ENCODE data around the gene NT5C1A. TPM values are rescaled to one million over a fixed set of nuclear protein-coding genes. Genes with fewer than 3 reads are reported as not detected.

NT5C1A gene
- total and polyA plus RNA-seq, 4 donors, result not detected

DNA sequence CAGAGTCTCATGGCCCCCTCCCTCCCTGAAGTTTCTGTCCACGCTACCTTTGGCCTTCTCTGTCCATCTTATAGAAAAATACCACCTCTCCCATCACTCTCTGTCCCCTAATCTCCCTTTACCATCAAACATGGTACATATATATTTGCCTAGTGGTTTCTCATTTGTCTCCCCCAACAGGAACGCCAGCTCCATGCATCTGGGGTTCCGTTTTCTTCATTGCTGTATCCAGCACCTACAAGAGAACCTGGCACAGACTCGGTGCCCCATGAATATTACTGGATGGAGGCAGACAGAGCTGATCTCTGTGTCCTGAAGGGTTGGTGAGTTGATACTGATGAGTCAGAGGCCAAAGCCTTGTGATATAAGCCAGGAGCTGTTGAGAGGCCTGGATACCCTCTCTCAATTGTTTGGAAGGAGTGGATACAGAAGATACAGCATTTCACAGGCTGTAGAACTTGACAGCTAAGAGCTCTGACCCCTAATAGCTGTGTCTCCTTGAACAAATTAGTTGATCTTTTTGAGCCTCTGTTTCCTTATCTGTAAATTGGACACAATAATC, 54.3 kb downstream of the NT5C1A start:
- ATAC-seq (ENCODE audit: insufficient read depth, low FRiP score) (no peak), DNase-seq (no peak)
- H3K27ac ChIP-seq (ENCODE audit: low read depth in 1 of 2, low read length in 1 of 2), result no peak overlapping the region
- TF ChIP-seq CTCF (IDR thresholded peaks at IDR 0.05; ENCODE audit: control extremely low read depth, extremely low read depth), result no peak
- peaks cover 0 to 2% (median 0%) of the 10 kb centered on the region in 4 donors for H3K9me3 ChIP-seq (ENCODE audit: control insufficient read depth in 4 of 4, insufficient read depth in 3 of 4, low read length in 3 of 4)
- 91 to 93% methylated on average over 4 of the region's 4 CpGs for WGBS, 2 donors
- H3K27me3 ChIP-seq (ENCODE audit: control insufficient read depth in 3 of 3, insufficient read depth in 3 of 3, low read length in 2 of 3), result no peaks in the 10 kb centered on the region
- H3K4me3 ChIP-seq, result no peak overlapping the region
- H3K4me1 ChIP-seq (ENCODE audit: control insufficient read depth in 5 of 5, insufficient read depth in 5 of 5, low read length in 5 of 5), result no peaks in the 10 kb centered on the region
- no peak overlapping the region for H3K9ac ChIP-seq (ENCODE audit: insufficient read depth in 1 of 2, low read length in 2 of 2)
- H3K36me3 ChIP-seq (ENCODE audit: control insufficient read depth in 4 of 4, insufficient read depth in 4 of 4, low read length in 4 of 4), result no peaks in the 10 kb centered on the region

DNA sequence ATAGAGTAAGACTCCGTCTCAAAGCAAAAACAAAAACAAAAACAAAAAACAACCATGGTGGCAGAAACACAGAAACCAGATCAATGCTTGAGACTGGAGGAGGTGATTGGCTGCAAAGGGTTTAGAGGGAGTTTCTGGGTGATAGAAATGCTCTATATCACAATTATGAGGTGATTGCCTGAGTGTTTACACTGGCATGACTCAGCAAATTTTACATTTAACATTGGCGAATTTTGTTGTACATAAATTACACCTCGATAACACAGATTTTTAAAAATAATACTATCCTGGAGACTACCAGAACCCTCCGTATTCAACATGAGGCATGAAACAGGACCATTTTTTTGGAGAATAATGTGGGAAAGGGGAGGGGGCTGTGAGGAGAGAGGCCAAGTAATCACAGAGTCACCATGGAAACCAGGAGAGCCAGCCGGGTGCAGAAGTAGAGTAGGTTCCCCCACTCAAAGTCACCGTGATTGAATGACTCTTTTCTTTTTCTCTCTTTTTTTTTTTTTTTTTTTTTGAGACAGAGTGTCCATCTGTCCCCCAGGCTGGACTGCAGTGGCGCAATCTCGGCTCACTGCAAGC, 56.7 kb downstream of the NT5C1A start:
- Histone ChIP-seq H3K4me3 (no peak overlapping the region), H3K9me3 (ENCODE audit: control insufficient read depth in 4 of 4, insufficient read depth in 3 of 4, low read length in 3 of 4) (peaks cover 0 to 2% (median 0%) of the 10 kb centered on the region in 4 donors), H3K27ac (ENCODE audit: low read depth in 1 of 2, low read length in 1 of 2) (no peak overlapping the region), H3K27me3 (ENCODE audit: control insufficient read depth in 3 of 3, insufficient read depth in 3 of 3, low read length in 2 of 3) (no peaks in the 10 kb centered on the region), H3K4me1 (ENCODE audit: control insufficient read depth in 5 of 5, insufficient read depth in 5 of 5, low read length in 5 of 5) (no peaks in the 10 kb centered on the region), H3K9ac (ENCODE audit: insufficient read depth in 1 of 2, low read length in 2 of 2) (no peak overlapping the region), H3K36me3 (ENCODE audit: control insufficient read depth in 4 of 4, insufficient read depth in 4 of 4, low read length in 4 of 4) (no peaks in the 10 kb centered on the region)
- ATAC-seq (ENCODE audit: insufficient read depth, low FRiP score) (no peak), DNase-seq (peak; percentile 31 to 47 (median 31))
- TF ChIP-seq CTCF (IDR thresholded peaks at IDR 0.05; ENCODE audit: control extremely low read depth, extremely low read depth), result no peak
- 64 to 70% methylated on average over 8 of the region's 8 CpGs for WGBS, 2 donors

GRCh38 chr1:39614488-39614887, 57.4 kb downstream of the NT5C1A start:
- WGBS, 2 donors, result 95 to 96% methylated on average over 6 of the region's 6 CpGs
- H3K27ac ChIP-seq (ENCODE audit: low read depth in 1 of 2, low read length in 1 of 2), result no peak overlapping the region
- H3K9ac ChIP-seq (ENCODE audit: insufficient read depth in 1 of 2, low read length in 2 of 2), result no peak overlapping the region
- no peak overlapping the region for H3K4me3 ChIP-seq
- H3K27me3 ChIP-seq (ENCODE audit: control insufficient read depth in 3 of 3, insufficient read depth in 3 of 3, low read length in 2 of 3), result no peaks in the 10 kb centered on the region
- H3K36me3 ChIP-seq (ENCODE audit: control insufficient read depth in 4 of 4, insufficient read depth in 4 of 4, low read length in 4 of 4), result no peaks in the 10 kb centered on the region
- peaks cover 0 to 2% (median 0%) of the 10 kb centered on the region in 4 donors for H3K9me3 ChIP-seq (ENCODE audit: control insufficient read depth in 4 of 4, insufficient read depth in 3 of 4, low read length in 3 of 4)
- no peak for DNase-seq
- peaks cover 0 to 4% (median 0%) of the 10 kb centered on the region in 5 donors for H3K4me1 ChIP-seq (ENCODE audit: control insufficient read depth in 5 of 5, insufficient read depth in 5 of 5, low read length in 5 of 5)
- no peak for TF ChIP-seq CTCF (IDR thresholded peaks at IDR 0.05; ENCODE audit: control extremely low read depth, extremely low read depth)
- no peak for ATAC-seq (ENCODE audit: insufficient read depth, low FRiP score)

Data from lung (tissue), 12 donors.